ENCODE results near the gene INSR.
"Not testable (repeated sequence)": the region's sequence is repeated elsewhere in the genome, so short reads cannot be mapped to it uniquely, and the experiment has no call there.

INSR gene

GRCh38 chr19:7067122-7067521 lies 227.1 kb downstream of the INSR start:
- H3K4me3 ChIP-seq (ENCODE audit: low read length): not testable (repeated sequence)
- peak; percentile 13 for DNase-seq (ENCODE audit: low read depth)
- peak; percentile 20 for TF ChIP-seq CTCF (conservative IDR thresholded peaks at IDR 0.05; ENCODE audit: low read length)

GRCh38 chr19:7063764-7064418 lies 230.3 kb downstream of the INSR start:
- no peak for DNase-seq (ENCODE audit: low read depth)
- no peak for TF ChIP-seq CTCF (conservative IDR thresholded peaks at IDR 0.05; ENCODE audit: low read length)
- H3K4me3 ChIP-seq (ENCODE audit: low read length): no peak overlapping the region

- H3K4me3 ChIP-seq (ENCODE audit: low read length): no peak overlapping the region
- TF ChIP-seq CTCF (conservative IDR thresholded peaks at IDR 0.05; ENCODE audit: low read length): no peak
- DNase-seq (ENCODE audit: low read depth): no peak
These were observed 230.9 kb downstream of the INSR start for GRCh38 chr19:7063339-7063738.

Measured in AG10803 (cell line).